NCI-H187 treated with DMSO at 0.1 percent for 48 hours (cell line): Measurements from ENCODE around the gene MIDN.

Experiments used
- DNase-seq: peaks from one replicate; lab custom pipeline; 2025; lab: John Stamatoyannopoulos, UW

Gene MIDN

GRCh38 chr19:1220976-1221903, 27.1 kb upstream of the MIDN start:
- no peak for DNase-seq

GRCh38 chr19:1221904-1222255, 26.5 kb upstream of the MIDN start:
- no peak for DNase-seq

- no peak for DNase-seq
Measured at GRCh38 chr19:1222394-1222793, 26.0 kb upstream of the MIDN start.

- no peak for DNase-seq
Measured at GRCh38 chr19:1223018-1223855, 25.1 kb upstream of the MIDN start.

- DNase-seq: no peak
Measured at GRCh38 chr19:1224047-1224825, 24.1 kb upstream of the MIDN start.

- no peak for DNase-seq
Measured at GRCh38 chr19:1224847-1225246, 23.5 kb upstream of the MIDN start.

GRCh38 chr19:1225440-1226226, 22.8 kb upstream of the MIDN start:
- no peak for DNase-seq

- no peak for DNase-seq
Measured at GRCh38 chr19:1226227-1226518, 22.2 kb upstream of the MIDN start.

GRCh38 chr19:1226522-1227303, 21.7 kb upstream of the MIDN start:
- DNase-seq: no peak

- no peak for DNase-seq
Measured at GRCh38 chr19:1227304-1228054, 20.9 kb upstream of the MIDN start.

GRCh38 chr19:1228161-1228957, 20.0 kb upstream of the MIDN start:
- no peak for DNase-seq

- DNase-seq: no peak
Measured at GRCh38 chr19:1229056-1229923, 19.1 kb upstream of the MIDN start.

GRCh38 chr19:1229924-1230782, 18.2 kb upstream of the MIDN start:
- no peak for DNase-seq

GRCh38 chr19:1230783-1231489, 17.4 kb upstream of the MIDN start:
- no peak for DNase-seq

- no peak for DNase-seq
Measured at GRCh38 chr19:1231729-1232637, 16.4 kb upstream of the MIDN start.

- DNase-seq: no peak
Measured at GRCh38 chr19:1232652-1233072, 15.7 kb upstream of the MIDN start.
